ENCODE data around the gene PTPRG.

PTPRG gene

GRCh38 chr3:61928039-61928438 is 366.7 kb downstream of the PTPRG start:
- Histone ChIP-seq H3K27me3 (ENCODE audit: insufficient read depth, low read length, poor library complexity, severe bottlenecking) (no peaks in the 10 kb centered on the region), H2AFZ (ENCODE audit: low read length) (no peak overlapping the region), H3K4me1 (ENCODE audit: insufficient read depth, low read length, poor library complexity, severe bottlenecking) (peaks cover 30% of the 10 kb centered on the region), H3K79me2 (ENCODE audit: insufficient read depth, low read length) (no peaks in the 10 kb centered on the region), H3K9me3 (ENCODE audit: insufficient read depth, low read depth, low read length) (no peaks in the 10 kb centered on the region), H3F3A (ENCODE audit: low read depth) (peaks cover 2% of the 10 kb centered on the region; the same call in 1 of the 2 replicates), H3K36me3 (ENCODE audit: insufficient read depth, low read length) (no peaks in the 10 kb centered on the region), H3K4me2 (ENCODE audit: low read depth, low read length, poor library complexity, severe bottlenecking) (peak overlapping the region; percentile 54), H3K9me2 (replicated peaks; ENCODE audit: low read depth, low read length) (no peaks in the 10 kb centered on the region), H3K9ac (ENCODE audit: low read depth, low read length, poor library complexity, severe bottlenecking) (no peak overlapping the region), H3K4me3 (ENCODE audit: low read length, poor library complexity, severe bottlenecking) (peak overlapping the region; percentile 14), H4K20me1 (ENCODE audit: insufficient read depth, low read length, poor library complexity, severe bottlenecking) (no peaks in the 10 kb centered on the region)
- TF ChIP-seq CTCF (conservative IDR thresholded peaks at IDR 0.05; ENCODE audit: low read length) (no peak), EZH2phosphoT487 (IDR thresholded peaks at IDR 0.05; ENCODE audit: borderline replicate concordance) (no peak)

- Histone ChIP-seq H3K9me2 (replicated peaks; ENCODE audit: low read depth, low read length) (no peaks in the 10 kb centered on the region), H3K4me1 (ENCODE audit: insufficient read depth, low read length, poor library complexity, severe bottlenecking) (peaks cover 34% of the 10 kb centered on the region), H3K4me2 (ENCODE audit: low read depth, low read length, poor library complexity, severe bottlenecking) (no peak overlapping the region), H3K4me3 (ENCODE audit: low read length, poor library complexity, severe bottlenecking) (no peak overlapping the region), H2AFZ (ENCODE audit: low read length) (no peak overlapping the region), H3K79me2 (ENCODE audit: insufficient read depth, low read length) (no peaks in the 10 kb centered on the region), H4K20me1 (ENCODE audit: insufficient read depth, low read length, poor library complexity, severe bottlenecking) (no peaks in the 10 kb centered on the region), H3K9me3 (ENCODE audit: insufficient read depth, low read depth, low read length) (no peaks in the 10 kb centered on the region), H3K9ac (ENCODE audit: low read depth, low read length, poor library complexity, severe bottlenecking) (no peak overlapping the region), H3K27me3 (ENCODE audit: insufficient read depth, low read length, poor library complexity, severe bottlenecking) (no peaks in the 10 kb centered on the region), H3F3A (ENCODE audit: low read depth) (peaks cover 2% of the 10 kb centered on the region; the same call in 1 of the 2 replicates), H3K36me3 (ENCODE audit: insufficient read depth, low read length) (no peaks in the 10 kb centered on the region)
- TF ChIP-seq EZH2phosphoT487 (IDR thresholded peaks at IDR 0.05; ENCODE audit: borderline replicate concordance) = no peak
- TF ChIP-seq CTCF (conservative IDR thresholded peaks at IDR 0.05; ENCODE audit: low read length) = no peak
Measured at GRCh38 chr3:61928776-61929314, 367.5 kb downstream of the PTPRG start.

- no peaks in the 10 kb centered on the region for H3K9me3 ChIP-seq (ENCODE audit: insufficient read depth, low read depth, low read length)
- no peak overlapping the region for H3K4me2 ChIP-seq (ENCODE audit: low read depth, low read length, poor library complexity, severe bottlenecking)
- no peaks in the 10 kb centered on the region for H3K36me3 ChIP-seq (ENCODE audit: insufficient read depth, low read length)
- H3K9ac ChIP-seq (ENCODE audit: low read depth, low read length, poor library complexity, severe bottlenecking) = no peak overlapping the region
- H3K79me2 ChIP-seq (ENCODE audit: insufficient read depth, low read length) = no peaks in the 10 kb centered on the region
- peaks cover 27% of the 10 kb centered on the region for H3K4me1 ChIP-seq (ENCODE audit: insufficient read depth, low read length, poor library complexity, severe bottlenecking)
- peaks cover 2% of the 10 kb centered on the region; the same call in 1 of the 2 replicates for H3F3A ChIP-seq (ENCODE audit: low read depth)
- H3K4me3 ChIP-seq (ENCODE audit: low read length, poor library complexity, severe bottlenecking) = no peak overlapping the region
- H2AFZ ChIP-seq (ENCODE audit: low read length) = no peak overlapping the region
- no peaks in the 10 kb centered on the region for H3K9me2 ChIP-seq (replicated peaks; ENCODE audit: low read depth, low read length)
- TF ChIP-seq EZH2phosphoT487 (IDR thresholded peaks at IDR 0.05; ENCODE audit: borderline replicate concordance) = no peak
- no peaks in the 10 kb centered on the region for H3K27me3 ChIP-seq (ENCODE audit: insufficient read depth, low read length, poor library complexity, severe bottlenecking)
- no peaks in the 10 kb centered on the region for H4K20me1 ChIP-seq (ENCODE audit: insufficient read depth, low read length, poor library complexity, severe bottlenecking)
Measured at GRCh38 chr3:61929617-61930016, 368.2 kb downstream of the PTPRG start.

- no peak overlapping the region for H3K4me3 ChIP-seq (ENCODE audit: low read length, poor library complexity, severe bottlenecking)
- H3K4me2 ChIP-seq (ENCODE audit: low read depth, low read length, poor library complexity, severe bottlenecking) = no peak overlapping the region
- no peaks in the 10 kb centered on the region for H4K20me1 ChIP-seq (ENCODE audit: insufficient read depth, low read length, poor library complexity, severe bottlenecking)
- no peaks in the 10 kb centered on the region for H3K9me3 ChIP-seq (ENCODE audit: insufficient read depth, low read depth, low read length)
- H2AFZ ChIP-seq (ENCODE audit: low read length) = no peak overlapping the region
- H3K9ac ChIP-seq (ENCODE audit: low read depth, low read length, poor library complexity, severe bottlenecking) = no peak overlapping the region
- H3K36me3 ChIP-seq (ENCODE audit: insufficient read depth, low read length) = no peaks in the 10 kb centered on the region
- H3K79me2 ChIP-seq (ENCODE audit: insufficient read depth, low read length) = no peaks in the 10 kb centered on the region
- no peak for TF ChIP-seq EZH2phosphoT487 (IDR thresholded peaks at IDR 0.05; ENCODE audit: borderline replicate concordance)
- no peak for TF ChIP-seq CTCF (conservative IDR thresholded peaks at IDR 0.05; ENCODE audit: low read length)
- no peaks in the 10 kb centered on the region for H3K27me3 ChIP-seq (ENCODE audit: insufficient read depth, low read length, poor library complexity, severe bottlenecking)
- peaks cover 15% of the 10 kb centered on the region for H3K4me1 ChIP-seq (ENCODE audit: insufficient read depth, low read length, poor library complexity, severe bottlenecking)
- no peaks in the 10 kb centered on the region for H3K9me2 ChIP-seq (replicated peaks; ENCODE audit: low read depth, low read length)
- peaks cover 2% of the 10 kb centered on the region; the same call in 1 of the 2 replicates for H3F3A ChIP-seq (ENCODE audit: low read depth)
Measured at GRCh38 chr3:61932499-61932898, 371.1 kb downstream of the PTPRG start.

Measured in Loucy (cell line).